ENCODE results near the gene PDZRN3.

PDZRN3 gene

DNA sequence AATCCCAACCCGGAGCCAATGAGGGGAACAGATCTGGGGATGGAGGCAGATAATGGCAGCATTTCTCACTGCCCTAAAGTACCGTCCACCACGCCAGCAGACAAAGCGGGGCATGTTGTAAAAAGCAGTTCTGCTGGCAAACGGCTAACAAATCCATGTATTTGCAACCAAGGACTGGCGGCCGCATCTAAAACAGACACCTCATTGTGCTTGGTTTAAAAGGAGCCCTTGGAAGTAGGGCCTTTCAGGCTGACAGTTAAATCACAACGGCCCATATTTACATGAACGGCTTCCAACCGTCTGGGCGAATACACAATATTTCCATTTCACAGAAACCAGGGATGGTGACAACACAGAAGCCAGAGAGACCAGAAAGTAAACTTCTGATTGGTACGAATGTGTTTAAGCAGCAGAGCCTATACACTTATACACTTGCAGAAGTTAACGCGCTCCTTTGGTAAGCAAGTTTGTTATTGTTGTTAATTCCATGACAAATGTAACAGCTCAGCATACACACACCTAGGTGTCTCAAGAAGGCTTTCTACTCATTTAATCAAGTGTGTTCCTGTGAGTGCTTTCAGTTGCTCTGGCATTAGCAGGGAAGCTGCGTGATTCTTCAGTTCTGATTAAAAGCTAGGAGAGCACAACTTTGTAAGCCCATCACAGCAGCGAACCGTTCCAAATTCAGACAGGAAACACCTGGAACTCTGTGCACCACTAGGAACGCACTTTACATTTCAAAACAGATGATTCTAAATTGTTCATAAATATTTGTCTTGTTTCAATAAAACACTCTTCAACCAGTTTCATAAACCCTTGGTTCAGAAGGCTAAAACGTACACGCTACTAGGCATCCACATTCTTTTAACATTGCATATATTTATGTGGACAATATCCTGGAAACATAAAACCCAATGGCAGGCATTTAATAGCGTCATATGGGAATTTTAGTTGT, 112.9 kb downstream of the PDZRN3 start:
- no peak for DNase-seq

DNA sequence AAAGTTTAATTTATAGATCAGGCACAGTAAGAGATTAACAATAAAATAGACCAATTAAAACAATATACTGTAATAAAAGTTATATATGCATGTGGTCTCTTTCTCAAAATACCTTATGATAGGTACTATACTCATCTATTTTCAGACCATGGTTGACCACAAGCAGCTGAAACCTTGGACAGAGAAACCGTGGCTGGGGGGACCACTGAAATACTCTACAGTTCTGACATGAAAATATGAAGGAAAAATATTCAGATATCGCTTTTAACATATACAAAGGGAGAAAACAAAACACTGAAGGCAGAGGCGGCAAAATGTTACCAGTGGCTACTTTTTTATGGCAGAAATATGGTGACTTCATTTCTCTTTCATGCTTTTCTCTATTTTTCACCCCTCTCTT, 114.0 kb downstream of the PDZRN3 start:
- DNase-seq: no peak

DNA sequence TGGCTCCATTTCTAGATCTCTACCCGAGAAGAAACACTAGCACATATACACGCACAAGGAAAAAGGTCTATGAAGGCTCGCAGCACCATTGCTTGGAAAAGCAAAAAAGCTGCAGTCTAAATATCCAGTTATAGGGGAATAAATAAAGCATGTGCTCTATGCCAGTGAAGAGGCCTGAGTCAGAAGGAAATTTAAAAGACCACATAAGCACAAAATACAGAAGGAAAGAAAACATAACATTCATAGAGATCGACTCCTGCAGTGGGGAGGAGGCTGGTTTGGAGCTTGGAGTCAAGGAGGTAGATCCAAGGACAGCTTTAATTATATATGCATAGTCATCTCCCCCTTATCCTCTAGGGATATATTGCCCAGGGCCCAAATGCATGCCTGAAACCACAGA, 114.4 kb downstream of the PDZRN3 start:
- no peak for DNase-seq

DNA sequence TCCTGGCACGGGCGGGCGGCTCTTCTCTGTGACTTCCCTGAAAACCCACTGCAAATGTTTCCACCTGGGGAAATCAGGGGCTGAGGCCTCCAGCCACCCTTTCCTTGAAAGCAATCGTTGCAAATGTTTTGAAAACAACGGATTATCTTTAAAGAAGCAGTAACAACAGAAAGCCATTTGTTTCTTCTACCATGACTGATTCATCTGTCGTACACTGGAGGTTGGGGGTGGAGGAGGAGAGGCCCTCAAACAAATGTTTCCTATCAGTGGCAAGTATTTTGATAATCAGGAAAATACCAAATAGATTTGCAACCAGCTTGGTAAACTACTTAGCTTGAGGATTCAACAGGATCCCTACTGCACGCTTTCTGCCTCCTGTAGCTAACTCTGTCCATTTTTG, 114.9 kb downstream of the PDZRN3 start:
- DNase-seq: no peak

DNA sequence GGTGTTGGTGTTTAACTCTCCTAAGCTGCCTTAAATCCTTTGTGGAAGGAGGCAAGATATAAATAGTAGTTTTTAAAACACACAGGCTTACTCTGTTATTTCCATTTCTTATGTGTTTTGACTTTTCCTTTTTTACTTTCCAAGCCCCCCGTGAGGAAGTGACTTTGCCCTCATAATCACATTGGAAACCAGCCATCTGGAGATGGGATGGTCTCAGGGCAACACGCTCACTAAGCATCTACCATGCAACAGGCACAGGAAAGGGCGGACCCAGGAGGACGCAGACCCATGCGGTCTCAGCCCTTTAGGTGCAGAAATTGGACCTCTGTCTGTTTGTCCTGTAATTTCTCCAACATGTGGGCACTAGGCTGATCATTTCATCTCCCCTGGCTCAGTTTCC, 115.7 kb downstream of the PDZRN3 start:
- no peak for DNase-seq

DNA sequence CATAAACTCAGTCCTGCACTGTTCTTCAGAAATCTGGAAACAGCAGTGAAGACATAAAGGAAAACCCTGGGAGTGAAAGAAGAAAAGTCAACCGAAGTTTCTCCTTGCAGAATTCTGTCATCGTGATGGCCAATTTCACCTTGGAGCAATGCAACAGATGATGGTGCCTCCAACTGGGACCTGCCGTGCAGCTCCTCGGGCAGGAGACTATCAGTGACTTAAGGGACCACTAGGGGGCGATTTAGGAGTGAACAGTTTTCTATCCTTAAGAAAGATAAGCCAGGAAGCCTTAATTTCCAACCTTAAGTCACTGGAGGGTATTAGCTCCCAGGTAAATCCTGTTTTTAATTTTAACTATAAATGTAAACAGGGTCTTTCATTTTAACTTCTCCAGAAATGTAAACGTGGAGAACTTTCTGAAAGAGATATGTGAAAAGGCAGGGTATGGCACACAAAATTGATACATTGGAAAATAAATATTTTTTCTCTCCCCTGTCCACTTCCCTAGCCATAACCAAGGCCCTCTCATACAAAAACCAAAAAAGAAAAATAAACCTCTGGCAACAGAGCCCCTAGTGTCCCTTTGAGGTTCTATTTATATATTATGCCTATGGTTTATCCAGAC, 116.3 kb downstream of the PDZRN3 start:
- DNase-seq: no peak

DNA sequence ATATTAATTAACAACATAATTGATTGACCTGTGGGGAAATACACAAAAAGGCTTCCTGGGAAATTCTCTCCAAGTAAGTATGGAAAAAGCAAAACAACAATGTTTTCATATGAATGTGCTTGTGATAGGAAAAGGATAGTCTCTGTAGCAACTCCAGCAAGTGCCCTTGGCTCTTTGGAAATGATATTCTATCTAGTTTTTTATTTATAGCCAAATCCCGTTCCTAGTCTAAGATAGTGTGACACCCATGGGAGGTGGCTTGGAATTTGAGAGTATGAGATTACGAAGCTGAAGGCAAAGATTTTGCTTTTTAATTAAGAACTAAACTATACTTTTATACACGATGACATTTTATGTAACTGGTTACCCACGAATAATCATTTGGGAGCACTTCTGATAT, 119.9 kb downstream of the PDZRN3 start:
- DNase-seq: no peak

DNA sequence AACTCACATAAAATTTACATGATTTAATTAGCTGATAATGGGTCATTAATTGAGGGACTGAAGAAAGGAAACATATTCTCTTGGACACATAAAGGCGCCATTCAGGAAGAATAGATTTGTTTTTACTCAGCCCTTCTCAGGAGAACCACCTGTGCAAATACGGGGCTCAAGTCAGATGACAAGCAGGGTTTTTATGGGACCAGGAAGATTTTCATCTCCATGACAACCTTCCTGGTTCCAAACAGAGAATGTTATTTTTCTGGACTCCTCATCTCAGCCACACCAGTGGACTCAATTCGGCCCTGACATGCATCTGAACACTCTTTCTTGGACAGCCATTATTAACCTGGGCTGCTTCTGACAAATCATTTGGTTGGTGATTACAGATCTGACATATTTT, 120.5 kb downstream of the PDZRN3 start:
- no peak for DNase-seq

DNA sequence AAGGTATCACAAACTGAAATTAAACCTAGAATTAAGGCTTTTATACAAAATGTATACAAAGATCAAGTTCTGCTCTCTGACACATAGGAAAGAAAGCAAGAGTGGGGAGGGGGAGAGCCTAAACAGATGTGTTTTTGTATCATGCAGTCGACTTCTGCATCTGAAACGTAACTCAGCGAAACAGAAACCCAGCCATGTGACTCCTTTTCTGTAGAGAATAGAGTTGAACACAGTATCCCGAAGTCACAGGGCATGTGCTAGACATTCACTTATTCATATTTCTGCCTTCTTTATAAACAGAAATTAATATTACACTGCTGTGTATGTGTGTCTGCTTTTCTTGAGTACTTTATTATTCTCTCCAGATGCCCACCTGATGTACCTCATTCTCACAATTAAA, 121.0 kb downstream of the PDZRN3 start:
- DNase-seq: no peak

DNA sequence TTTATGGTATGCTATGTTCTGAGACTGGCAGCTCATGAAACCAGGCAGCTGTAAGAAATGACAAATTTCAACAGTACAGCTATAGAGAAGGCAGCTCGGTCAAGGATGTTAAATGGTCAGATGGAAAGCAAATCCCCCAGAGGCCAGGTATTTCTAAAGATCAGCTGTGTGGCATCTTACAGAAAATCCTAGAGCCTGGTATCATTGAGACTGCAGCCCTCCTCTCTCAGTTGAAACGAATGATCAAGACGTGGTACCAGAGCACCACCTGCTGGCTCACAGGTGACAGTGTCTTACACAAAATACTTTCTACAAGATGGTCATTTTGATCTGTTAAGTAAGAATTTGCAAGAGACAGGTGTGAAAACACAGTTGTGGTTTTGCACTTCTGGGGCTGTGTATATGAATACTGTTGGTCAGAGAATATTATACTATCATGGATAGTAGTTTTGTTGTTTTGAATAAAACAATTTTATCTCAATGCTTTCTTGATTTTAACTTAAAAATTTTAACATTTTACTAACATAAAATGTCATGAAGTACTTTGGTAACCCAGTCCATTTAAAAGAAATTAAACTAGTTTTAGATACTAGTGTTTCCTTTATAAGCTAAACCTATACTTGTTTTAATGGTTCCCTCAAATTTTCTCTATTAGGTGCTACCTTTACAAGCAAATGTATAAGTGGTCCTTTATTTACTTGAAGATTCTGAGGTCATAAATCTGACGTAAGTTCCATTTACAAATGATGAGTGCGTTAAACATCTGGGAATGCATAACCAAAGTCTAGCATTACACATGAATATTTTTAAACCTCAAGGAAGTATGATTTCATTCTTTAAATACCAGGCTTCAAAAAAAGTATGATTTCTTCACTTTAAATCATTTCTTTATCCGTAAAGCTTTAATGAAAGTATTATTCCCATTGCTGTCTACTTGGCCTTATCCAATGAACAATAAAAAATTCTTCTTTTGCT, 121.8 kb downstream of the PDZRN3 start:
- no peak for DNase-seq

DNA sequence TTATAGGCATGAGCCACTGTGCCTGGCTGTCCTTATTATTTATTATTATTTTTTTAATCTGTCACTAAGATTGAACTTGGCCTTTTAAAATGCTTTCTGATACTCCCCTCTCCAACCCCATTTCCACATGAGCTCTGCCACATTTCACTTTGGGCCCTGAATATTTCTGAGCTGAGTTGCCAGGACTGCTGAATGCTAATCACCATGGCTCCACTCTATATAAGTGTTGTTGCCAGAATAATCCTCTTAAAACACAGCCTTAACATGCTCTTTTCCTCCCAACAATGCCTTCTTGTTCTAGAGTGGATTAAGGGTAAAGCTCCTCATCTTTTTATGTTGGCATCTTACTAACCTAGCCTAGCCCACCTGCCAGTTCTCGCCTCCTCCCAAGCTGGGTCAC, 124.4 kb downstream of the PDZRN3 start:
- DNase-seq: no peak

DNA sequence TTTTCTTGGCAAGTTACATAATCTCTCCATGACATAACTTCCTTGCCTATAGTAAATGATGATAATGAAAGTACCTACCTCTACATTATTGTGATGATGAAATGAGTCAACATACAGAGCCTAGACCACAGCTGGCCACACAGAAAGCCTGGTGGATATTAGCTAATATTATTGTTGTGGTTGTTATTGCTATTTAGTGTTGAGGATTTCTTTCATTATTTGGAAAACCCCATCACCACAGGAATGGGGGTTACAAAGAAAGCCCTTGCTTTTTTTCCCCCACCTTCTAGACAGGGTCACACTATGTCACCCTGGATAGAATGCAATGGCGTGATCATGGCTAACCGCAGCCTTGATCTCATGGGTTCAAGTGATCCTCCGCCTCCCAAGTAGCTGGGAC, 125.0 kb downstream of the PDZRN3 start:
- no peak for DNase-seq

DNA sequence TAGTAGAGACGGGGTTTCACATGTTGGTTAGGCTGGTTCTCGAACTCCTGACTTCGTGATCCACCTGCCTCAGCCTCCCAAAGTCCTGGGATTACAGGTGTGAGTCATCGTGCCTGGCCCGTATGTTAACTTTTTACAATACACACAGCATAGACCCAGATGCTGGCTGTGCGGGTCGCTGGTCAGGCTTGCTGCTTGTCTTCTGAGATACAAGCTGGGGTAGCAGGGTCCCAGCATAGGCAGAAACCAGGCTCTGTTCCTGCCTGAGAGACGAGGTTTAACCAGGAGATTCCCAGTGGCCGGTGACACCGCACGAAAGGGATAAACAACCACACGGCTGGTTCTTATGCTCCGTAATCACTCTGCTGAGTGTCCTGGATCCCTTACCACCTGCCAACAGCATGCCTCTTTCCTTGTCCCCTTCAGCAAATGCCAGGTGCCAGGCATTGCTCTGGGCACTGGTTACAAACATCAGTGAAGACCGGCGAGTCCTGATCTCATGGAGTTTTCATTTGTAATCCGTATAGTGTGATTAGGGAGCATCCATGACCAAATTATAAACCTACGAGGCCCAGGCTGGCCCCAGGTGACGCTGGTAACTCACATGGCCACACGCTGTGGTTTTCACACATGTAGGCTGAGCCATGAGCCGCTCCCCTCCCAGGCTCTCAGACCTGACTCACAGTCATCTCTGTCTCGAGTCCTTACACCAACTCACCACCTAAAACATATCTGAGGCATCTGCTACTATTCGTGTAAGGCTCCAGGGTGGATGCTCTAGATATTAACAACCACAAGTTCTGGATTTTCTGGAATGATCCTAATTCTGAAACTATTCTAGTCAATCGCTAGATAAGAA, 125.7 kb downstream of the PDZRN3 start:
- DNase-seq: no peak

DNA sequence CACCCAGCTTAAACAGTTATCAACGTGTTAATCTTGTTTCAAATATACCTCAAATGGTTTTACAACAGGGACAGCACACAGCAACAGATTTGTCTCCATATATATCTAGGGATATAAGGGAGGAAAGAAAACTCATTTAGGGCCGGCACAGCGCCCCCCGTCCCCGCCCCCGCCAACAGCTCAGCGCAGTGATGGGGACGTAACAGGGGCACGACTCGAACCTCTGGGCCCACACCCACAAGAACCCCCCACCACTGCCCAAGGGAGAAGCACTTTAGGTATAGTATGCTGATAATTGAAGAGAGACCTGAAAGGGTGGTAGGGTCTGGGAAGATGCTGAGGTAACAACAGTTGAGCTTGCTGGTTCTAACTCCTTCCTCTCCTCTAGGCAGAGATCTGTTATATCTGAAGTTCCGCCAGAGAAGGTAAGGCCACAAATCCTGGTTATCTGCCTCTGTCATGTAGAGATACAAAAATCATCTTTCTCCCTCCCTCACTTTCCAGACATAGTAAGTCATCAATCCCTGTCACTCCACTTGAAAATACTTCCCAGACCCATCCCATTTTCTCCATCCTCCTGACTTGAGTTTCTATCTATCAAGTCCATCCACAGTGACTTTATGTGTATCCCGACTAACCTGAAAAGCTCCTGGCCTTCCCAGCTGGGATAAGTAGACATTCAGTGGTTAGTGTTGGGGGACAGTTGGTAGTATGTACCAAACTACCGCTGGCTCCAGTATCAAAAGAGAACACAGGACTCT, 126.9 kb downstream of the PDZRN3 start:
- DNase-seq: no peak

DNA sequence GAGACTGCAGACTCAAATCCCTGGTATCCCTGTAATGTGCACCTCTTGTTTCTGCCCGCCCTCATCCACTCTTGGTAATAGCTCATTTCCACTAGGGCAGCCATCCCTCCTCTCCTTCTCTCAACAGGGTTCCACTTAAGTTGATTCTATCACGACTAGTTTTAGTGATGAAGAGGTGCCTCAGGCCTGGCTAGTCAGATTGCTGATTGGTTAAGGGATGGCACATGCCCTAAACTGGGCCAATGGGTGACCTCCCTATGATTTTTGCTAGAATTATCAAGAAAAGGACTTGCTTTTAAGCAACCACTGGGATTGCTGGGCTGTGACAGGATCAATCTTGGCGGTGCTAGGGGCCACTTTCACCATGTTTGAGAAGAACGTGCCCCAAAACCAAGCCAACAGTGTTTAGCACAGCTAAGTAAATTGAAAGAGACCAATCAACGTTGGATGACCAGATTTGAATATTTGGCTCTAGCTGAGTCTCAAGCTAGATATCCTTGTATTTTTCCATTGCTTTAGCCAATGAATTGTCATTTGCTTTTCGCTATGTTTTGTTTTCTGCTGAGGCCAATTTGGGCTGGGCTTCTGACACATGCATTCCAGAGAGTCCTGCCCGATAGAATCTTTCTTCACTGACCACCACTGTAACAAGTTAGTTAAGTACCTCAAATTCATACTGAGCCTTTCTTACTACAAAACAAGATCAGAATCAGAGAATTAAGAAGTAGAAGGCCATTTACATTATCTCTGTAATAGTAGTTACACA, 131.0 kb downstream of the PDZRN3 start:
- DNase-seq: no peak

DNA sequence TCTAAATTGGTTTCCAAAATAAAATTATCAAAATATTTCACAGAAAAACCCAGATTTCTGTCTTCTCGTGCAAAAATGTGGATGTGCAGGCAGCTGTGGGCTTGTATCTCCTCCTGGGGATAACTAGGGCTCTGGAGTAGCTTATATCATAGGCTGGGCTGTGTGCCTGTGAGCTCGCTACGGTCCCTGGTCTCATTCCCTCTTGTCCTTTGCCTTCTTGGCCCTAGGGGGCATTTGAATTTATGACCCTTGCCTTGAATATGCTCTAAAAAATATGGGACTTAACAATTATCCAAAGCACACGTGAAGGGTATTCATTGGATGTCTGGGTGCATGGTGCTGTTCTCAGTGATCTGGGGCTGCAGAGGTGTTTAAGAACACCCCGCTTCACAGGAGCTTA, 132.6 kb downstream of the PDZRN3 start:
- no peak for DNase-seq

DNA sequence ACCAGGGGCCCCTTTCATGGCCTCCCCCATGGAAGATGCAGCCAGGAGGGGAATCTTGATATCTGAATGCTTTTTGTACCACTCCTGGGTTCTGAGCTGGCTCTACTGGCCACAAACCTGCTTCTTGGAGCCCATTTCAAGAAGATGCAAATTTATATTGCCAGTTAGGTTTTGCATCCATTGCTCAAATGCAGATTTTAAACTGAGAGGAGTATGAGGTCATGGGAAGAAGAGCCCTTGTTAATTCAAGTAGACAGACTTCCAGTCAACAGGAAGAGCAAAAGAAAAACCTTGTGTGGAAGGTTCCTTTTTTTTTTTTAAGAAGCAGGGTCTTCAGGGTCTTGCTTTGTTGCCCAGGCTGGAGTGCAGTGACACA, 133.5 kb downstream of the PDZRN3 start:
- no peak for DNase-seq

DNA sequence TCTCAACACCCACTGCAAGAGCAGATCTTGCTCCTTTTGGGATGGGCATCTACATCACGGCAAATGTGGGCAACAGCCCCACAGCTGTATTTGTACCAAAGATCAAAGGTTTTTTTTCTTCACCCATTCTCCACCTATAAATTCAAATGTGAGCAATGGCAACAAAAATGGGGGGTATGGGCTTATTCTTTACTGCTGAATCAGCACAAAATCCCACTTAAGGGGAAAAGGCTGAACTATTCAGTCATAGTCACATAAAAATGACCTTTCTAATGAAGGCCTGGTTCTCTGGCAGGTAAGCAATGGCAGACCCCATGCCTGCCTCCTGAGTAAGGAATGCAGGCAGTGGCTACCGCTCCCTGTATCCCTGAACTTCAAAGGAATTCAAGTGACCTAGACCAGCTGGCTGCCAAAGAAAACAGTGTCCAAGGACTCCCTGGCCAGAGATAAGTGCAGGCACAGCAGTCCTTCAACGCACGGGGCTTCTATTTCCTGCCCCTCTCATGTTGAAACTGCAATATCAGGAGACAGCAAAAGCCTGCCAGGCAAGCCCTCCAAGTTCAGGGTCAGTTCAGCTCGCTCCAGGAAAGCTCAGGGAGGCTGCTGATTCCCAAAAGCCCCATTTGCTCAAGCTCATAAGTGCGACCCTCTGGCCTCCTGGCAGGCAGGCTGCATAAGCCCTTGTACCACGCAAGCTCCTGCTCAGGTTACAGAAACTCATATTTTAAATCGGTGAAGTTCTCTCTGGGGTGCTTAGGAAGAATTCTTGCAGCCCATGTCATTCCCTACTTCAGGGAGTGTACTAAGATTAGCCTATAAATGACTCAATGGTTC, 134.1 kb downstream of the PDZRN3 start:
- DNase-seq: no peak

DNA sequence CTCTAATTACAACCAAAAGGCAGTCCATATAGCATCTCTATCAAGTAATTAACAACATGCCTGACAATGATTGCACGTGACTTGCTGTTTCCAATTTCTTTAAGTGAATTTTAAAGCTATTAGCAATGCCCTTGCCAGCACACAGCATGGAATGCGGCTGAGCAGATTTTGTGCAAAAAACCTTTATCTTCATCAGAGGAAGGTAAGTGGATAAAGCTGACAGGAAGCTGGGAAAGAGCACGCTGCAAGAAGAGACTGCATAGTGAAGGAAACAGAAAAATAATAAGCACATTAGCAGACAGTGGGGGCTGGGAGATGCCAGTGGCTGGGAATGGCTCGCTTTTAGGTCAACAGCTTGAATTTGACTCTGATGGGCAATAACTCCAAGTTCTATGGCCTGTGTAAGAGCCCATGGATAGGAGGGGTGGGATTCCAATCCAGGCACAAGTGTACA, 138.8 kb downstream of the PDZRN3 start:
- DNase-seq: no peak
